PC-3 (cell line): ENCODE measurements around the gene MRTFA. TPM values are rescaled to one million over a fixed set of nuclear protein-coding genes. Genes with fewer than 3 reads are reported as not detected.
"Not testable (repeated sequence)": the region's sequence is repeated elsewhere in the genome, so short reads cannot be mapped to it uniquely, and the experiment has no call there.

ENCODE experiments used
- ATAC-seq: fragments of 200-7000 bp; cut with Tn5 transposase; 2 replicates; pipeline ENCODE4 v1.9.1; 2020; ENCODE audit warnings: mild to moderate bottlenecking, moderate library complexity
- BruUV-seq: library from RNA; stranded (reverse); fragments of 400-500 nt; replicated peaks from 2 replicates; lab custom pipeline; 2021; lab: Mats Ljungman, UMichigan
- CTCF ChIA-PET: fragments of 300-600 bp; sonication (Branson Sonifier 250); formaldehyde crosslinking; loops from one replicate; lab custom pipeline; 2022; ENCODE audit warnings: antibody characterized with exemption; lab: Charles Lee
- POLR2A ChIA-PET: fragments of 300-600 bp; sonication (Branson Sonifier 250); formaldehyde crosslinking; loops from one replicate; lab custom pipeline; 2022; ENCODE audit warnings: antibody characterized with exemption; ENCODE audit not compliant: unreplicated experiment; lab: Charles Lee
- DNase-seq: peaks from one replicate; pipeline ENCODE4 v3.0.0-alpha.2; 2015
- H2AFZ ChIP-seq: fragments of 300-600 bp; sonication (generic); 2 replicates; pipeline ENCODE4 v1.6.0; 2016; ENCODE audit warnings: antibody characterized with exemption, low read length
- H3F3A ChIP-seq: fragments of 300-600 bp; sonication (generic); one replicate; pipeline ENCODE4 v1.6.0; 2017; ENCODE audit warnings: antibody characterized with exemption, low read length, control low read depth, mild to moderate bottlenecking; ENCODE audit not compliant: unreplicated experiment
- H3K27ac ChIP-seq: fragments of 300-600 bp; sonication (generic); 2 replicates; pipeline ENCODE4 v1.5.1; 2016; ENCODE audit warnings: mild to moderate bottlenecking, low read length
- H3K27me3 ChIP-seq: fragments of 300-600 bp; sonication (generic); 2 replicates; pipeline ENCODE4 v1.6.1; 2016; ENCODE audit warnings: low read length, mixed read lengths
- H3K36me3 ChIP-seq: fragments of 300-600 bp; sonication (generic); 2 replicates; pipeline ENCODE4 v1.6.1; 2016; ENCODE audit warnings: low read depth, mixed run types, low read length, mixed read lengths
- H3K4me1 ChIP-seq: fragments of 300-600 bp; sonication (generic); 2 replicates; pipeline ENCODE4 v1.5.1; 2016; ENCODE audit warnings: low read length; ENCODE audit not compliant: insufficient read depth
- H3K4me2 ChIP-seq: fragments of 300-600 bp; sonication (generic); 2 replicates; pipeline ENCODE4 v1.6.0; 2016; ENCODE audit warnings: low read length
- H3K4me3 ChIP-seq: fragments of 300-600 bp; sonication (generic); 2 replicates; pipeline ENCODE4 v1.5.1; 2016; ENCODE audit warnings: mild to moderate bottlenecking, low read length, mixed read lengths
- H3K79me2 ChIP-seq: fragments of 300-600 bp; sonication (generic); 2 replicates; pipeline ENCODE4 v1.6.1; 2017; ENCODE audit warnings: low read length, mixed read lengths
- H3K9ac ChIP-seq: fragments of 300-600 bp; sonication (generic); 2 replicates; pipeline ENCODE4 v1.6.0; 2016; ENCODE audit warnings: mild to moderate bottlenecking, low read length
- H3K9me2 ChIP-seq: fragments of 300-600 bp; sonication (generic); replicated peaks from 2 replicates; pipeline ENCODE4 v1.6.1; 2016; ENCODE audit warnings: mixed run types, low read length, mixed read lengths
- H3K9me3 ChIP-seq: fragments of 300-600 bp; sonication (generic); 2 replicates; pipeline ENCODE4 v1.6.1; 2016; ENCODE audit warnings: low read length, mixed read lengths
- H4K20me1 ChIP-seq: fragments of 300-600 bp; sonication (generic); 2 replicates; pipeline ENCODE4 v1.6.1; 2016; ENCODE audit warnings: low read length, mixed read lengths
- CTCF ChIP-seq: fragments of 300-600 bp; sonication (generic); conservative IDR thresholded peaks from 2 replicates; pipeline ENCODE4 v1.5.1; 2017; ENCODE audit warnings: antibody characterized with exemption, low read depth, mild to moderate bottlenecking, low read length
- EZH2 ChIP-seq: fragments of 300-600 bp; sonication (generic); IDR thresholded peaks from one replicate; pipeline ENCODE4 v1.6.1; 2017; ENCODE audit warnings: antibody characterized with exemption, mild to moderate bottlenecking, low read length; ENCODE audit not compliant: unreplicated experiment
- EZH2phosphoT487 ChIP-seq: fragments of 300-600 bp; sonication (generic); IDR thresholded peaks from 2 replicates; pipeline ENCODE4 v1.6.1; 2018; ENCODE audit warnings: mild to moderate bottlenecking, antibody characterized with exemption, low read length, borderline replicate concordance
- intact Hi-C: fragments of 100-400 bp; cut with micrococcal nuclease; formaldehyde crosslinking; loops from 2 replicates; pipeline ENCODE4 v1.9.0; 2023
- total RNA-seq: library from RNA; depleted of rRNA; stranded (reverse); fragments of >200 nt; gene quantifications from 2 replicates; pipeline ENCODE4 v1.2.3, GENCODE V29; 2014

MRTFA gene
- total RNA-seq, 1 experiment from 2014 or later, result 32.6 TPM

- no peak for DNase-seq
- no TSS peak for BruUV-seq
These were observed 49.7 kb downstream of the MRTFA start for GRCh38 chr22:40586781-40587180.

GRCh38 chr22:40585310-40585751 is 51.2 kb downstream of the MRTFA start:
- ATAC-seq, result no peak
- ChIA-PET CTCF (no interaction called here), POLR2A (no interaction called here)
- Histone ChIP-seq H2AFZ (no peak overlapping the region), H3K9me2 (no peaks in the 10 kb centered on the region), H3K4me1 (no peaks in the 10 kb centered on the region), H3K36me3 (no peaks in the 10 kb centered on the region), H4K20me1 (no peaks in the 10 kb centered on the region), H3F3A (no peaks in the 10 kb centered on the region), H3K4me3 (no peak overlapping the region), H3K79me2 (peaks cover 69% of the 10 kb centered on the region), H3K9me3 (no peaks in the 10 kb centered on the region), H3K4me2 (no peak overlapping the region), H3K9ac (no peak overlapping the region), H3K27ac (no peak overlapping the region), H3K27me3 (no peaks in the 10 kb centered on the region)
- no TSS peak for BruUV-seq
- intact Hi-C loops, result no loop called here
- TF ChIP-seq EZH2phosphoT487 (no peak), EZH2 (no peak), CTCF (no peak)
- no peak for DNase-seq

More at GRCh38 chr22:40586781-40587180, 49.7 kb downstream of the MRTFA start:
- Histone ChIP-seq H3K9me2 (no peaks in the 10 kb centered on the region), H3K27me3 (no peaks in the 10 kb centered on the region), H3K9ac (no peak overlapping the region), H3F3A (no peaks in the 10 kb centered on the region), H3K27ac (no peak overlapping the region), H3K4me3 (no peak overlapping the region), H2AFZ (no peak overlapping the region), H3K4me1 (no peaks in the 10 kb centered on the region), H3K9me3 (no peaks in the 10 kb centered on the region), H3K4me2 (no peak overlapping the region), H3K36me3 (no peaks in the 10 kb centered on the region), H3K79me2 (peaks cover 76% of the 10 kb centered on the region), H4K20me1 (no peaks in the 10 kb centered on the region)
- CTCF ChIA-PET, result no interaction called here
- no peak for ATAC-seq
- POLR2A ChIA-PET, result no interaction called here
- intact Hi-C loops, result no loop called here
- TF ChIP-seq EZH2phosphoT487 (no peak), CTCF (no peak), EZH2 (no peak)

DNA sequence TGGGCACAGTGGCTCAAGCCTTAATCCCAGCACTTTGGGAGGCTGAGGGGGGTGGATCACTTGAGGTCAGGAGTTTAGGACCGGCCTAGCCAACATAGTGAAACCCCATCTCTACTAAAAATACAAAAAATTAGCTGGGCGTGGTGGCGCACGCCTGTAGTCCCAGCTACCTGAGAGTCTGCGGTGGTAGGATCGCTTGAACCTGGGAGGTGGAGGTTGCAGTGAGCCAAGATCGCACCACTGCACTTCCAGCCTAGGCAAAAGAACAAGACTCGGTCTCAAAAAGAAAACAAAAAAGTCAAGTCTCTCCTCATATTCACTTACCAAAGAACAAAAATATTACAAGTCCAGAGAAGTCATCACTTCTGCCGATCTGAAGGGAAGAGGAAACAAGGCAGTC is 51.8 kb downstream of the MRTFA start:
- DNase-seq, H3K27ac ChIP-seq, H3K4me1 ChIP-seq, H3K9ac ChIP-seq, H2AFZ ChIP-seq, H3K9me3 ChIP-seq, H3K36me3 ChIP-seq, CTCF ChIA-PET, H4K20me1 ChIP-seq, H3F3A ChIP-seq, intact Hi-C loops, BruUV-seq, H3K9me2 ChIP-seq, H3K4me3 ChIP-seq, POLR2A ChIA-PET, ATAC-seq, H3K27me3 ChIP-seq, H3K4me2 ChIP-seq: not testable (repeated sequence)
- H3K79me2 ChIP-seq, result peaks cover 70% of the 10 kb centered on the region
